Hepatocyte (in vitro differentiated cells): ENCODE measurements around the gene POU6F2. TPM values are rescaled to one million over a fixed set of nuclear protein-coding genes. Genes with fewer than 3 reads are reported as not detected.

Experiments
- DNase-seq: peaks from one replicate; pipeline ENCODE4 v3.0.0-alpha.2; 2016; ENCODE audit warnings: low spot score
- H2AFZ ChIP-seq: fragments of 200-600 bp; sonication (generic); 2 replicates; pipeline ENCODE4 v1.6.0; 2016; ENCODE audit warnings: antibody characterized with exemption, mild to moderate bottlenecking
- H3K27ac ChIP-seq: fragments of 200-600 bp; sonication (generic); 2 replicates; pipeline ENCODE4 v1.5.1; 2016; ENCODE audit warnings: mild to moderate bottlenecking
- H3K27me3 ChIP-seq: fragments of 200-600 bp; sonication (generic); 2 replicates; pipeline ENCODE4 v1.6.1; 2016
- H3K36me3 ChIP-seq: fragments of 200-600 bp; sonication (generic); replicated peaks from 2 replicates; pipeline ENCODE4 v1.5.1; 2016; ENCODE audit warnings: low read depth; ENCODE audit not compliant: insufficient read depth
- H3K4me1 ChIP-seq: fragments of 200-600 bp; sonication (generic); 2 replicates; pipeline ENCODE4 v1.5.1; 2016; ENCODE audit warnings: mild to moderate bottlenecking, moderate library complexity; ENCODE audit not compliant: insufficient read depth
- H3K4me2 ChIP-seq: fragments of 200-600 bp; sonication (generic); 2 replicates; pipeline ENCODE4 v1.6.0; 2016
- H3K4me3 ChIP-seq: fragments of 200-600 bp; sonication (generic); 2 replicates; pipeline ENCODE4 v1.5.1; 2016; ENCODE audit warnings: mild to moderate bottlenecking
- H3K79me2 ChIP-seq: fragments of 200-600 bp; sonication (generic); 2 replicates; pipeline ENCODE4 v1.6.0; 2017; ENCODE audit warnings: mild to moderate bottlenecking
- H3K9me2 ChIP-seq: fragments of 200-600 bp; sonication (generic); replicated peaks from 2 replicates; pipeline ENCODE4 v1.6.0; 2017; ENCODE audit warnings: mild to moderate bottlenecking; ENCODE audit not compliant: insufficient read depth
- H3K9me3 ChIP-seq: fragments of 200-600 bp; sonication (generic); 2 replicates; pipeline ENCODE4 v1.5.1; 2016; ENCODE audit warnings: low read depth, mild to moderate bottlenecking
- H4K20me1 ChIP-seq: fragments of 200-600 bp; sonication (generic); 2 replicates; pipeline ENCODE4 v1.6.0; 2016; ENCODE audit warnings: mild to moderate bottlenecking; ENCODE audit not compliant: insufficient read depth, poor library complexity, severe bottlenecking
- CTCF ChIP-seq: fragments of 200-600 bp; sonication (generic); IDR thresholded peaks from 2 replicates; pipeline ENCODE4 v1.5.1; 2016; ENCODE audit warnings: antibody characterized with exemption, mild to moderate bottlenecking; ENCODE audit not compliant: poor library complexity
- EZH2 ChIP-seq: fragments of 200-600 bp; sonication (generic); IDR thresholded peaks from 2 replicates; pipeline ENCODE4 v1.6.1; 2016; ENCODE audit warnings: antibody characterized with exemption, mild to moderate bottlenecking, borderline replicate concordance
- EZH2phosphoT487 ChIP-seq: fragments of 200-600 bp; sonication (generic); IDR thresholded peaks from one replicate; pipeline ENCODE4 v1.6.1; 2018; ENCODE audit warnings: antibody characterized with exemption, mild to moderate bottlenecking, low read depth, moderate library complexity; ENCODE audit not compliant: unreplicated experiment, severe bottlenecking
- WGBS: methylation state at CpG from one replicate; pipeline ENCODE4 v1.1.6; 2016; ENCODE audit warnings: low lambda C conversion rate; ENCODE audit errors: missing lambda C conversion rate; 5-methylcytosine and 5-hydroxymethylcytosine counted together
- polyA plus RNA-seq: library from polyadenylated mRNA; unstranded; fragments of >200 nt; fragmentation: Nextera tagmentation; extraction: Ambion mirVana; gene quantifications from 2 replicates; pipeline ENCODE4 v1.2.1, GENCODE V29; 2016
- total RNA-seq: library from RNA; depleted of rRNA; stranded (reverse); fragments of >200 nt; gene quantifications from 2 replicates; pipeline ENCODE4 v1.2.3, GENCODE V29; 2014

Gene POU6F2
- total and polyA plus RNA-seq, 2 experiments from 2014 or later: 0.67 to 1.4 TPM

GRCh38 chr7:39304668-39305405 is 327.1 kb downstream of the POU6F2 start:
- Histone ChIP-seq H3K79me2 (no peaks in the 10 kb centered on the region), H3K4me1 (no peaks in the 10 kb centered on the region), H3K4me3 (no peak overlapping the region), H2AFZ (no peak overlapping the region), H3K27me3 (no peaks in the 10 kb centered on the region), H3K9me3 (no peaks in the 10 kb centered on the region), H3K36me3 (no peaks in the 10 kb centered on the region), H3K27ac (no peak overlapping the region), H3K4me2 (no peak overlapping the region), H4K20me1 (no peaks in the 10 kb centered on the region), H3K9me2 (no peaks in the 10 kb centered on the region)
- no peak for TF ChIP-seq CTCF
- no peak for TF ChIP-seq EZH2phosphoT487
- TF ChIP-seq EZH2: no peak
- 81% methylated on average over 3 of the region's 3 CpGs for WGBS
- DNase-seq: no peak

GRCh38 chr7:39306016-39306570 is 328.4 kb downstream of the POU6F2 start:
- Histone ChIP-seq H2AFZ (no peak overlapping the region), H3K9me3 (no peaks in the 10 kb centered on the region), H3K36me3 (no peaks in the 10 kb centered on the region), H3K27me3 (no peaks in the 10 kb centered on the region), H3K4me1 (no peaks in the 10 kb centered on the region), H3K79me2 (no peaks in the 10 kb centered on the region), H3K4me3 (no peak overlapping the region), H4K20me1 (no peaks in the 10 kb centered on the region), H3K27ac (no peak overlapping the region), H3K4me2 (no peak overlapping the region), H3K9me2 (no peaks in the 10 kb centered on the region)
- TF ChIP-seq EZH2 (no peak), EZH2phosphoT487 (no peak), CTCF (no peak)
- WGBS: 84% methylated on average over 5 of the region's 5 CpGs
- DNase-seq: no peak

- no peaks in the 10 kb centered on the region for H3K4me1 ChIP-seq
- TF ChIP-seq CTCF (no peak), EZH2phosphoT487 (no peak), EZH2 (no peak)
- H4K20me1 ChIP-seq: no peaks in the 10 kb centered on the region
- no peak overlapping the region for H2AFZ ChIP-seq
- H3K27me3 ChIP-seq: no peaks in the 10 kb centered on the region
- no peak for DNase-seq
- no peaks in the 10 kb centered on the region for H3K79me2 ChIP-seq
- H3K4me3 ChIP-seq: no peak overlapping the region
- no peak overlapping the region for H3K4me2 ChIP-seq
- no peak overlapping the region for H3K27ac ChIP-seq
- WGBS: 71% methylated on average over 8 of the region's 8 CpGs
- H3K9me2 ChIP-seq: no peaks in the 10 kb centered on the region
- H3K36me3 ChIP-seq: no peaks in the 10 kb centered on the region
- no peaks in the 10 kb centered on the region for H3K9me3 ChIP-seq
Measured at GRCh38 chr7:39310699-39311098, 333.0 kb downstream of the POU6F2 start.
